DMS 273 (cell line): Measurements from ENCODE around the gene FOSL2.
"Not testable (repeated sequence)": the region's sequence is repeated elsewhere in the genome, so short reads cannot be mapped to it uniquely, and the experiment has no call there.

Source experiments
- DNase-seq: peaks from one replicate; lab custom pipeline; 2025; ENCODE audit not compliant: unreplicated experiment; lab: John Stamatoyannopoulos, UW

The FOSL2 gene

DNA sequence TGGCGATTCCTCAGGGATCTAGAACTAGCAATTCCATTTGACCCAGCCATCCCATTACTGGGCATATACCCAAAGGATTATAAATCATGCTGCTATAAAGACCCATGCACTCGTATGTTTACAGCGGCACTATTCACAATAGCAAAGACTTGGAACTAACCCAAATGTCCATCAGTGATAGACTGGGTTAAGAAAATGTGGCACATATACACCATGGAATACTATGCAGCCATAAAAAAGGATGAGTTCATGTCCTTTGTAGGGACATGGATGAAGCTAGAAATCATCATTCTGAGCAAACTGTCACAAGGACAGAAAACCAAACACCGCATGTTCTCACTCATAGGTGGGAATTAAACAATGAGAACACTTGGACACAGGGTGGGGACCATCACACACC is 20.9 kb upstream of the FOSL2 start:
- not testable (repeated sequence) for DNase-seq

- DNase-seq, result no peak
Observed at GRCh38 chr2:28373854-28374253, 18.8 kb upstream of the FOSL2 start.

GRCh38 chr2:28374331-28374730 is 18.3 kb upstream of the FOSL2 start:
- DNase-seq, result no peak

DNA sequence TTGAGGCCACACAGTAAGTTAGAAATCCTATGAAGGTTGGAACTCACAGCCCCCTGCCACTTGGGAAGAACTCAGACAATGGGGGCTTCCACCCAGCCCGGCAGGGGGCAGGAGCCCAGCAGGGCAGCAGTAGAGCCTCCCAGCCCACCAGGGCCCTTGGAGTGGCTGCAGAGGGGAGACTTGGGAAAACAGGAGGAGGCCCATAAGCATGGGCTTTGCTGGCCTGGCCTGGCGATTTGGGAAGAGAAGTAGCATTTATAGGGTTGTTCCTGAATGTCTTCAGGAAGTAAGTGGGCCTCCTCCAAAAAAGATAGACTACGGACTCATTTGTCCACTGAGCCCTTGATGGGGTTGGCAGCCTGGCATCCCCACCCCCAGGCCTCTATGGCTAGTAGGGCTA is 17.4 kb upstream of the FOSL2 start:
- no peak for DNase-seq

DNA sequence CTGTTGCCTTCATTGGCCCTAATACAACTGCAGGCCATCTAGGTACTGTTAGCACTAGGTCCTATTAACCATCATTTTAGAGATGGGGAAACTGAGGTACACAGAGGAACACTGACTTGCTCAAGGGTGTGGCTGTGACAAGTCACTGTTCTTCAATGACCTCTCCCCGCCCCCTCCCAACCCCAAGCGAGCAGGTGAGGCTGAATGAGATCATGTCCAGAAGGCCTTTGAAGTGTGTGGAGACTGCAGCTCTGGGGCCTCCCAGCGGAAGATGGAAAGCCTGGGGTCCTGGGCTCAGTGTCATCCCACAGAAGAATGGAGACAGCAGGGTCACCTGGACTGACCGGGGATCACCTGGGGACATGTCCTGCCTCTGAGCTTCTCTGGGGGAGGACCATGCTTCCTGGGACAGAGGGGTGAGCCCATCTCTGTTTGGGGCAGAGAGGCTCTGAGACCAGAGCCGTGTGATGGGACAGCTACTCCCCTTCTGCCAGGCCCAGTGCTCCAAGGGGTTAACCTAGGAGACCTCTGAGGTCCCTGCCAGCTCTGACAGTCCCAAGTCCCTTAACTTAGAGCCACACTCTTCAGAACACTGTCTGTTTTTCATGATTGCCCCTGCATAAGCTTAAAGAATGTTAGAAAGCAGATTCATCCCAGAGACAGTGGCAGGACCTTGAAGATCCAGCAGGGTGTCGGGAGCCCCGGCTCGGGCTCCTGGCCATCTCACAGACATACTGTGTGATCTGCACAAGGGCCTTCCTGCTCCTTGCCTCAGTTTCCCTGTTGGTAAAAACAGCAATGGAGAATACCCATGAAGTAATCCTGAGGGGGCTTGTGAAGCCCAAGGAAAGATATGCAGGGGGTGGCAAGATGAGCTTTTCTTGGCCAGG is 16.7 kb upstream of the FOSL2 start:
- DNase-seq, result no peak

- no peak for DNase-seq
Observed at GRCh38 chr2:28377195-28377816, 15.4 kb upstream of the FOSL2 start.

- peak; percentile 57 for DNase-seq
Observed at GRCh38 chr2:28377984-28378678, 14.5 kb upstream of the FOSL2 start.

GRCh38 chr2:28378679-28379584 is 13.7 kb upstream of the FOSL2 start:
- DNase-seq, result peak; percentile 48

DNA sequence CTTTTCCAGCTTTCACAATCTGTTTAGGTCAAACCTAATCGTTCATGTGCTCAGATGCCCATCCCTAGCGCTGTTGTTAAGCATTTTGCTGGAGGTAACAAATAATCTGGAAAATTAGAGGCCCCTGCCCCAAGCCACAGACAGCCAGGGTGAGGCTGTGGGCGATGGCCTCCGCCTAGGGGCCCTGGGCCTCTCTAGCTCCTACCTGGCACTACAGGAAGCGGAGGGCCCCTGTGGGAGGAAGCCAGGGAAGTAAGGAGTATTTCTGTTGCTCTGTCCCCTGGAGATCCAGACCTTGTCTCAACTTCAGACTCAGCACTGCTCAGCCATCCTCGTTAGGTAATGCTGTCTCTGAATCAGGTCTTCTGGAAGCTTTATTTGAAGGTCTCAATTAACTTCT is 12.4 kb upstream of the FOSL2 start:
- no peak for DNase-seq

- no peak for DNase-seq
Observed at GRCh38 chr2:28381225-28382180, 11.2 kb upstream of the FOSL2 start.

DNA sequence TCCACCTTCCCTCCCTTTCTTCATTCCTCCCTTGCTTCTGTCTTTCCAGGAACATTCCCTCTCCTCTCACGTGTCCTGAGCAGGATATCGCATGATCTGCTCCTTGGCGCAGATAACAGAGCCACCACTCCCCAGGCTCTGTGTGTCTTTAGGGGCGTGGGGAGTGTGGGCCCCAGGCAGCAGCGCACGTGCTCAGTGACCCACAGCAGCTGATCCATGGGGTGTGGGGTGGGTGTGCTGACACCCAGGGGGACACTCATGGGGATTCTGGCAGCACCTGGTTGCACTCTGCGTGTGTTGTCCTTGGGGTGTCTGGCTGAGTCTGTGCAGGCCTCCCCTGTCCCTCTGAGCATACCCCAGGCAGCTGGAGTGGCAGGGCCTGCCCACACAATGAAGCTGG is 9.9 kb upstream of the FOSL2 start:
- DNase-seq, result no peak

- no peak for DNase-seq
Observed at GRCh38 chr2:28387082-28387960, 5.3 kb upstream of the FOSL2 start.

DNA sequence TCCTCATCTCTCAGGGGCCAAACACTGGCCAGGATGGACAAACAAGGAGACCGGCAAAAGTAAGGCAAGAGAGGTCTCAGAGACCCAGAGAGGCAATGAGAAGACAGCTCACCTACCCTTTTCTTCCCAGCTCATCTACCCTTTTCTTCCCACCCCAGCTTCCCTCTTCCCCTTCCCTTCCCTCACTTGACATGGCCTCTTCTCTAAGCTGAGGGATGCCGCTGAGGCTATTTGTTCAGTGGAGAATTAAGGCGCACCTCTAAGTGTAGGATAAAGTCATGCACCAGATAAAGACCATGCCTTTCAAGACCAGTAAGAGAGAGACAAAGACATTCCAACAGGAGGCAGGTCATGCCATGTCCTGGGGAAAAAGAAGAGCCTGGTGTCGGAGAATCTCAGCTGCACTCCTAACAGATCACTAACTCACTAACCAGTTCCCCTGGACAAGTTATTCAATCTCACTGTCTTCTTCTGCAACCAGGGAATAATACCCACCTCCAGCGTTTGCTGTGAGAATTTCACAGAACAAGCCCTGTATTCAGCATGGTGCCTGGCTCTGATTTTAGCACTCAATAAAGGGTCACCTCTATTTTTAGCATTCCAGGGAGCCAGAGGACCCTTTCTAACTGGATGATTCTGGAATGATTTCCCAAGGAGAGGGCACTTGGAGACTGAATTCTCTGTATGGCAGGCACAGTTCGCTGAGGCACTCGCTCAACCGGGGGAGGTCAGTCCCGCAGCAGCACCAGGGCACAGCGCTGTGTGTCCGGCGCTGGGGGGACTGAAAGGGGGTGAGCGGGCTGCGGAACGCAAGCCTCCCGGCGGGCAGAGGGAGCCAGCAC is 3.0 kb upstream of the FOSL2 start:
- DNase-seq, result no peak

- peak; percentile 90 for DNase-seq
Observed at GRCh38 chr2:28390241-28390745, 2.4 kb upstream of the FOSL2 start.

DNA sequence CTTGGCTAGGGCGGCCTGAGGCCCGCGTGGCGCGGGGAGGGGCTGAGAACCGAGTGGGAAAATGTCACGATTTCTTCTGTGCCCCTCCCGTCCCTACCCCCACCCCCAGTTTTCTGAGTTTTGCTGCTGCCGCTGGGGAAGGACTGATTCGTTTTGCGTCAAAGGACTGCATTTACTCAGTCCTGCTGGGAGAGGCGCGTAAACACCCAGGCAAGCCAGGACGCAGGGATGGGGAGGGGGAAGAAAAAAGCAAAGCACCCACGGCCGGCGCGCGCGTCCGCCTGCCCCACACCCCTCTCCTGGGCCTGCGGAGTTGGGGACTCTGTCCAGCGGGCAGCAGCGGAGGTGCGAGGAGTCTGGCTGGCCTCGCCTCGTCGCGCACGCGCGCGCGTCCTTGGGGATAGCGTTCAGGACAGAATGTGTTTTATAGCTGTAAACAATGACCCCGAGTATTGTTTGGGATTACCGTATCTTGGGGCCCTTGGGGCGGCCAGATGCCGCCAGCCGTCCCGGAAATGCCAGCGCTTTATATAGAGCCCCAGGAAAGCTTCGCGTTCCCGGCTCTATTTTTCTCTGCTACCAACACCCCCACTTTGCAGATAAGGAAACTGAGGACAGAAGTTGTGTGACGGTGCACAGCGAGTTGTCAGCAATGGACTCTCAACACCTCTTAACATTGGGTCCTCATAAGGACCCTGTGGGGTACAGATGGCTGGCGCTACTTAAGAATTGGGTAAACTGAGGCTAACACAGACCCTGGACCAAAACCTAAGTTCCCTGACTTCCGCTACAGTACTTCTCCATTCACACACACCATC is 1.7 kb upstream of the FOSL2 start:
- peak; percentile 86 for DNase-seq

GRCh38 chr2:28391564-28392296 is 928 bp upstream of the FOSL2 start:
- peak; percentile 96 for DNase-seq
